HEK293T (cell line): ENCODE data around the gene KCNJ4.

Experiments used
- ARNT ChIP-seq: fragments of 450-650 bp; IDR thresholded peaks from 2 replicates; pipeline ENCODE4 v1.6.1; 2017; ENCODE audit warnings: mild to moderate bottlenecking
- BHLHE40 ChIP-seq: fragments of 450-650 bp; IDR thresholded peaks from 2 replicates; pipeline ENCODE4 v1.6.1; 2016; ENCODE audit warnings: mild to moderate bottlenecking, moderate library complexity, borderline replicate concordance
- ELF4 ChIP-seq: fragments of 450-650 bp; IDR thresholded peaks from 2 replicates; pipeline ENCODE4 v1.6.1; 2017; ENCODE audit warnings: antibody characterized with exemption
- FOXM1 ChIP-seq: fragments of 450-650 bp; IDR thresholded peaks from 2 replicates; pipeline ENCODE4 v1.6.1; 2017; ENCODE audit warnings: mild to moderate bottlenecking, borderline replicate concordance
- HDGF ChIP-seq: fragments of 450-650 bp; IDR thresholded peaks from 2 replicates; pipeline ENCODE4 v1.6.1; 2017; ENCODE audit warnings: antibody characterized with exemption, borderline replicate concordance
- L3MBTL2 ChIP-seq: fragments of 450-650 bp; conservative IDR thresholded peaks from 2 replicates; pipeline ENCODE4 v1.6.1; 2016; ENCODE audit warnings: mild to moderate bottlenecking
- LEF1 ChIP-seq: fragments of 450-650 bp; IDR thresholded peaks from 2 replicates; pipeline ENCODE4 v1.6.1; 2017; ENCODE audit warnings: mild to moderate bottlenecking, borderline replicate concordance
- SUZ12 ChIP-seq: fragments of 450-650 bp; IDR thresholded peaks from 2 replicates; pipeline ENCODE4 v1.6.1; 2016; ENCODE audit warnings: mild to moderate bottlenecking
- TARDBP ChIP-seq: fragments of 450-650 bp; IDR thresholded peaks from 2 replicates; pipeline ENCODE4 v1.6.1; 2016

DNA sequence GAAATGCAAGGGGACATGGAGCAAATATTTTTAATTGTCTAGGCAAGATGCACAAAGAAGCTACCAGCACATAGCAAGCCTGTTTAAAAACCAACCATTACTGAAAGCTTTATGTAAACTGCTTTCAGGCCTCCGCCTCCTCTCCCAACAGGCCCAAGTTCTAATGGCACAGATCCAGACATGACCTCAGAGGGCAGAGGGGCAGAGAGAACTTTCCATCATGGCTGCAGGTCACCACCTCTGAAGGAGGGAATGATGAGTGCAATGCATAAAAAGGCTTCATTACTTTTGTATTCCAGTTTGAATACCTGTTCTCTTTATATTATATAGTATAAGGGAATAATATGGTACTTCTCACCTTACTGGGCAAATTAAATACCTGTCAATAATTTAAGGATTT, 35.9 kb upstream of the KCNJ4 start:
- no peak for TF ChIP-seq ELF4
- no peak for TF ChIP-seq BHLHE40
- no peak for TF ChIP-seq ARNT
- no peak for TF ChIP-seq FOXM1
- TF ChIP-seq SUZ12, result no peak
- no peak for TF ChIP-seq TARDBP
- TF ChIP-seq LEF1, result no peak
- no peak for TF ChIP-seq HDGF
- no peak for TF ChIP-seq L3MBTL2
